Lower leg skin (tissue), 4 donors: Measurements from ENCODE around the gene EIF4EBP2. TPM values are rescaled to one million over a fixed set of nuclear protein-coding genes. Genes with fewer than 3 reads are reported as not detected.

Source experiments
- DNase-seq, 2 donors: peaks; one replicate each; pipeline ENCODE4 v3.0.0-alpha.2; 2019; ENCODE audit warnings: low spot score in 2 of 2
- H3K4me3 ChIP-seq: fragments of 200-600 bp; sonication (generic); 2 replicates; pipeline ENCODE4 v1.5.1; 2017; ENCODE audit warnings: mild to moderate bottlenecking, low read depth; ENCODE audit not compliant: poor library complexity, severe bottlenecking
- CTCF ChIP-seq, 3 donors: fragments of 450-650 bp; IDR thresholded peaks; one replicate each; pipeline ENCODE4 v1.5.1; 2016; ENCODE audit warnings: antibody characterized with exemption in 3 of 3, mild to moderate bottlenecking in 3 of 3, moderate library complexity in 2 of 3
- POLR2A ChIP-seq, 2 donors: fragments of 450-650 bp; IDR thresholded peaks; one replicate each; pipeline ENCODE4 v1.6.1; 2016 to 2017; ENCODE audit warnings: antibody characterized with exemption in 2 of 2, mild to moderate bottlenecking in 1 of 2, moderate library complexity in 1 of 2
- WGBS, 2 donors: methylation state at CpG; one replicate each; pipeline ENCODE4 v1.1.5; 2018; 5-methylcytosine and 5-hydroxymethylcytosine counted together
- intact Hi-C: fragments of 100-400 bp; cut with DNase I; formaldehyde crosslinking; loops from one replicate; pipeline ENCODE4 v1.15.0; 2023; ENCODE audit warnings: low total_unique reads
- total RNA-seq, 4 donors: library from RNA; depleted of rRNA; stranded (reverse); fragments of >200 nt; gene quantifications; one replicate each; pipeline ENCODE4 v1.1.0, GENCODE V29; 2016

Gene EIF4EBP2
- total RNA-seq, 4 donors from 2014 or later: 40.2 to 68.0 (median 58.9) TPM

- no peak overlapping the region for H3K4me3 ChIP-seq
- intact Hi-C loops: no loop called here
- TF ChIP-seq POLR2A (IDR thresholded peaks at IDR 0.05): no peak
- TF ChIP-seq CTCF (IDR thresholded peaks at IDR 0.05): no peak
- WGBS, 2 donors: 84 to 99% methylated on average over 4 of the region's 4 CpGs
- DNase-seq: no peak
These were observed 40.8 kb downstream of the EIF4EBP2 start for GRCh38 chr10:70444744-70445143.

GRCh38 chr10:70445718-70446657 lies 42.0 kb downstream of the EIF4EBP2 start:
- DNase-seq: no peak
- no peak overlapping the region for H3K4me3 ChIP-seq
- 72 to 75% methylated on average over 8 of the region's 8 CpGs for WGBS, 2 donors
- intact Hi-C loops: no loop called here
- TF ChIP-seq CTCF (IDR thresholded peaks at IDR 0.05) (no peak), POLR2A (IDR thresholded peaks at IDR 0.05) (no peak)

GRCh38 chr10:70448236-70448635 lies 44.3 kb downstream of the EIF4EBP2 start:
- no peak for DNase-seq
- 57 to 62% methylated on average over 2 of the region's 2 CpGs for whole genome bisulfite sequencing, 2 donors
- no peak overlapping the region for H3K4me3 ChIP-seq
- TF ChIP-seq CTCF (IDR thresholded peaks at IDR 0.05) (no peak), POLR2A (IDR thresholded peaks at IDR 0.05) (no peak)
- intact Hi-C loops: no loop called here

GRCh38 chr10:70455213-70455630 lies 51.3 kb downstream of the EIF4EBP2 start:
- DNase-seq: no peak
- intact Hi-C loops: no loop called here
- TF ChIP-seq CTCF (IDR thresholded peaks at IDR 0.05): no peak
- TF ChIP-seq POLR2A (IDR thresholded peaks at IDR 0.05): no peak
- WGBS, 2 donors: 65 to 80% methylated on average over 6 of the region's 6 CpGs
- H3K4me3 ChIP-seq: no peak overlapping the region

GRCh38 chr10:70456164-70456563 lies 52.2 kb downstream of the EIF4EBP2 start:
- H3K4me3 ChIP-seq: no peak overlapping the region
- 73 to 82% methylated on average over 8 of the region's 8 CpGs for WGBS, 2 donors
- TF ChIP-seq POLR2A (IDR thresholded peaks at IDR 0.05) (no peak), CTCF (IDR thresholded peaks at IDR 0.05) (no peak)
- no peak for DNase-seq
- intact Hi-C loops: no loop called here
